HG02588 (cell line): ENCODE measurements around the gene FBXL15.
A peak's percentile ranks its signal among the peaks of the same experiment; 100 is the strongest.

Experiments used
- ATAC-seq: cut with Tn5 transposase; IDR thresholded peaks from one replicate; pipeline ENCODE4 v1.9.1; 2021; ENCODE audit warnings: mild to moderate bottlenecking, moderate library complexity; ENCODE audit not compliant: unreplicated experiment

Gene FBXL15

DNA sequence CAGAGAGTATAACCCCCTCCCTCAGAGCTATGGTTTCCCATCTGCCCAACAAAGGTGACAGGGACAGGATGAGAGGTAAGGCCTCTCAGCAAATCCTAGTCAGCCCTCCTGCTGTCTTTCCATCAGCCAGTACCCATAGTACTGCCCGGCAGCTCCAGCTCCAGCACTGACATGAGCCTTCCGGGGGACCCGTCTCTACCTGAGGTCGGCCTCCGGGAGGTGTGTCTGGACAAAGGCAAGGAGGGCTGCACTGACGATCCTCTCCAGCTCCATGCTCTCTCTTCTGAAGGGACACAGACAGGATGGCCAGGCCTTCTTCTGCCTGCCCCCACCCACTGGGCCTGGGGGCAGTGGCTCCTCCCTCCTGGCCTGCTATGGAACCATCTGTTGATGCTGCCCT, 4.3 kb downstream of the FBXL15 start:
- no peak for ATAC-seq

GRCh38 chr10:102425444-102425843, 4.8 kb downstream of the FBXL15 start:
- ATAC-seq = no peak

- ATAC-seq = no peak
Observed at GRCh38 chr10:102426803-102427287, 6.2 kb downstream of the FBXL15 start.

DNA sequence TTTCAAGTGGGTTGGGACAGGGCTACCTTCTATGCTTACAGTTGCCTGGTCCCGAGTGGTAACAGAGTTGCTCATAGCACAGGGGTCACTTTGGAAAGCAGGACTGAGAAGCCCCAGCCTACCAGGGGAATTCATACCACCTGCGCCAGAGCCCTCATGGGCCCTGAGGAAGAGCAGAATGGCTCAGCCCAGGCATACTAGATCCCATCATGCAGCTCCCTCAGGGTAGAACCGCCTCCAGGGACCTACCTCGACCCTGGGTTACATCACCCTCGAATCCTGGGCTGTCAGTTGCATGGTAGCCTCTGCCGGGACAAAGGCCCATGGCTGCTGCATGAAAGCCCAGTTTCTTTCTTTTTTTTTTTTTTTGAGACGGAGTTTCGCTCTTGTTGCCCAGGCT, 8.8 kb downstream of the FBXL15 start:
- no peak for ATAC-seq

DNA sequence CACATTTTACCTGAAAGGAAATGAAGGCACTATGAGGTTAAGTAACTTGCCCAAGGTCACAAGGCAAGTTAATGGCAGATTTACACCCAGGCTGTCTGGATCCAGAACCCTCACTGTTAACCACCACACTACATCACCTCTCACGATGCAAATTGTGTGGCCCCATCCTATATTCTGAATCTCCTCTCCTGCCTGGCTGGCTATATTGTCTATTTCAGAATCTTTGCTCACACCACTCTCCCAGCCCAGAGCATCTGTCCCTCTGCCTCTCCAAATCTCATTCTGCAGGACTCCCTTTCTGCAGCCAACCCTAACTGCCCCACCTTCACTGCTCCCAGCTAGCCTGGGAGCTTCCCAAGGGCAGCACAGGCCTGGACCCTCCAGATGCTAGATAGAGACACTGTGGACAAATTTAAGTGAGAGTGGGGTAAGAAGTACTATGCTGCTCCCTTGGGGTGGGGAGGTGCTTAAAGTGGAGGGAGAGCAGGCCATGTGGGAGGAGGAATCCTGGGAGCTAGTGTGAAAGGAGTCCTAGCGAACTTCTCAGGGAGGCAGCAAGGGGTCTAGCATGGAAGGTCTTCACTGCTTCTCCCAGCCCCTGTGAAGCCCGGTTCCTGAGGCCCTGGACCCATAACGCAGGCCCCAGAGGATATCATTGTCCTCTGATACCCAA, 11.0 kb downstream of the FBXL15 start:
- ATAC-seq = no peak

DNA sequence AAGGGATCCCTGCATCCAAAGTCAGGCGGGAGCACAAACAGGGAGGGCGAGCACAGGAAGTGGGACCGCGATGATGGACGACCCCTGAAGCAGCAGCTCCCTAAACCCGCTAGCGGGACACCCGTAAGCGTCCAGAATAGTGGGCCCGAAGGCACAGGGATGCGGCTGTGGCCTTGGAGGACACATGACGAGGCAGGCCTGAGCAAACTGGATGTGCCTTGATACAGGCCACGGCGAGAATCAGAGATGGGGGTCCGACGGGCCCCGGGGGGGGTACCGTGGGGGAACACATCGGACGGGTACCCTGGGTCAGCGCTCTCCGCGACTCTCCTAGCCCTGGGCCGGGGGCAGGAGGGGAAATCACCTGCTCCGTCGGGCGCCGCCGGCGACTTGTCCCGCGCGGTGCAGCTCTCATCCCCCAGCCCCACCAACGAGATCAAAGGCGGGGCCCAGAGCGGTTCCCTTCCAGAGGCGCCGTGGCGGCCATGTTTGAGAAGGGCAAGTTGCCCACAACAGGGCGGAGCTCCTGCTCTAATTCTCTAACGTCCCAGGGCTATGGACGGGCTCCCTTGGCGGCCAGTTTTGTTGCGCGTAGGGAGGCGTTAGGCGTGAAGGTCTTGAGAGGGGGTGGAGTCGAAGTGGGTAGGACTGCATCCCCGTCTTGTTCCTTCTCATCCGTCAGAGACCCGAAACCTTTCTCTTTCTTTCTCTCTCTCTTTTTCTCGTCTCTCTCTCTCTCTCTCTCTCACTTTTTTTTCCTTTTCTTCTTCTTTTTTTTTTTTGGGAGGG, 11.7 kb downstream of the FBXL15 start, which contains the start of gene CUEDC2:
CUEDC2 (minus strand) TSS at position 413 of the 789 bp plus-strand sequence. CDS start 7,386 bp downstream, outside the sequence.
- ATAC-seq = peak; percentile 85

GRCh38 chr10:102433619-102434046, 13.0 kb downstream of the FBXL15 start:
- ATAC-seq = no peak

DNA sequence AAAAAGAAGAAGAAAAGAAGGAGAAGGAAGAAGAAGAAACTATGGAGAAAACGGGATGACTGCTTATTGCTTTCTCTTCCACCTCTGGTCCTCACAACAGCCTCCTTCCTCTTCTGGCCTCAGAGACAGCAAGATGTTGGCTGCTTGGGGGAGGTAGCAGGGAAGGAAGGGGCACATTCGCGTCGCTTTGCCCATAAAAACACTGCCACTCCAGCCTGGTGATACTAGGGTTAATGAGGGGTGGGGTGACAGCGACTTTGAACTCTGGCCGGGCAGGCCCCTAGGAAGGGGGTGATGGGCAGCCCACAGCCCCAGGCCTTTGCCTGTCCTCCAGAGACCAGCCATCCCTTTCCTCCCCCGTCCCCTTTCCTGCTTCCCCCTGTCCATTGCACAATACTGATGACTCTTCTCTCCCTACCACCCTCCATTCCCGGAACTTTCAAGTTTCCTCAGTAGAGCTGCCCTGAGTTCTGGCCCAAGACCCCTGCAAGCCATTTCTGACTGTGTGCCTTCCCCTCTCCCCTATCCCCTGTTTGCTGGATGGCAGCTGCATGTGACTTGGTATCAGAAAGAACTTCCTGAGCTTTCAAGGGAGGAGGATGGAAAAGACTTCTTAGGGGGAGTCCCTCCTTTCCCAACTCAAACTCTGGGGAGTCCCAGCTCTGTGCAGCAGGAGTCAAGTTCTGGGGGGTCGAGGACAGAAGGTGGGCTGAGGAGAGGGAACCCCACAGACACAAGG, 13.9 kb downstream of the FBXL15 start:
- no peak for ATAC-seq

GRCh38 chr10:102435133-102435497, 14.5 kb downstream of the FBXL15 start:
- no peak for ATAC-seq

DNA sequence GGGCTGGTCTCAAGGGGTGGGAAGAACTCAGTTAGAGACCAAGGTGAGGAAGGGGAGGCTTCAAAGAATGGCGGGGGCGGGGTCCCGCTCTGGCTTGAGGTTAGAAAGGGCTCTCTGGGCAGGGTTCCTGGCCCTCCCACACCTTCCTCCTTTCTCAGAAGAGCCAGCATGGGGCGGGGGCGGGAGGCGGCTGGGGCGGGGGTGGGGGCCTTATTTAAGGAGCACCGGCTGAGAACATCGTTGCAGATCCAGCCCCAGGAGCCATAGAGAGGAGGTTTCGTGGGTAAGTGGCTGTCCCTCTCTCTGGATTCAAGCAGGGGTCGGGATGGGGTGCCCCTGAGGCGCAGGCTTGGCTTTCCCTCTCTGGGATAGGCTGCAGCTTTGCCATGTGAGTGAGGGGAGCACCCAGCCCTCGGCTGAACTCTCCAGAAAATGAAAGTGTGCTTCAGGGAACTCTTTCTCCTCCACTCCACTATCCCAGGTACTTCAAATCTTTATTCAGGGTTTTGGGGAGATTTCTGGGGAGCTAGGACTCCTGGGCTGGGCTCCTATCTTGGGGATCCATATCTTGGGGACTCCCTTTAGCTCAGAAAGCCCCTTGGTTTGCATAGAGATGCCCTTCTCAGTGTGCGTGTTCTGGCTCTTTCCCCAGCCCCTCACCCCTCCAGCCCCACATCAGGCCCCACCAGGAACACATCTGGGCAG, 15.0 kb downstream of the FBXL15 start:
- ATAC-seq = no peak

DNA sequence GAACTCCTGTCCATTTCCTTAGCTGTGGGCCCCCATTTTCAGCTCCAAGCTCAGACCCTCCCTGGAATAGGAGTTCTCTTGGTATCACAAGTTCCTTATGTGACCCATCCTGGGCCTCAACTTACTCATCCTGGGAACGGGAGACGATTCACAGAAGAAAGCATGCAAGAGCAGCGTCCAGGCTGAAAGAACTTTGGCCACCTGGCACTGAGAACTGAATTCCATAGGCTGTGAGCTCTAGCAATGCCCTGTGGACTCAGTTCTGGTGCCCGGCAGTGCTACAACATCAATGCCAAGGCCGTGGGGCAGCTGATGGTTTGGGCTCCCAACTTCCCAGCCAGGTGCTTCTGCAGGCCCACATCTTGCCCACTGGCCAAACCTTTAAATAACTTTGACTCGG, 15.7 kb downstream of the FBXL15 start:
- no peak for ATAC-seq

- no peak for ATAC-seq
Observed at GRCh38 chr10:102437515-102437914, 16.9 kb downstream of the FBXL15 start.

DNA sequence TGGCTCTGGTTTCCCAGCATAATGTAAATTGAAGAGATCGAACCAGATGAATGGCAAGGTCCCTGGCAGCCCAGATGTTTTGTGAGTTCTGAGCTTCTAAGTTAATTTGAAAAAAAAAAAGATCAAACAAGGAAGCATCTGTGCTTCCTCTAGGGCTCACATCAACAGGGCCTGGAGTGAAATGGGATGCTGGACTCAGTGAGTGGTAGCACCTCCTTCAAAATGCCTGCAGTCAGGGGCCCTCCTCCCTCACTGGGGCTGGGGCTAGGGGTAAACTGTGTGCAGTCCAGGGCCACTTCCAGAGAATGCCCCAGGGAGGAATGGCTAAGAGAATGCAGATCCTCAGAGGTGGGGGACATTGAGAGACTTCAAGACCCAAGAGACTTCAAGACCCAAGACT, 17.7 kb downstream of the FBXL15 start:
- ATAC-seq = no peak

- no peak for ATAC-seq
Observed at GRCh38 chr10:102444851-102445250, 24.2 kb downstream of the FBXL15 start.

GRCh38 chr10:102449321-102450123, 28.9 kb downstream of the FBXL15 start:
- peak; percentile 38 for ATAC-seq

DNA sequence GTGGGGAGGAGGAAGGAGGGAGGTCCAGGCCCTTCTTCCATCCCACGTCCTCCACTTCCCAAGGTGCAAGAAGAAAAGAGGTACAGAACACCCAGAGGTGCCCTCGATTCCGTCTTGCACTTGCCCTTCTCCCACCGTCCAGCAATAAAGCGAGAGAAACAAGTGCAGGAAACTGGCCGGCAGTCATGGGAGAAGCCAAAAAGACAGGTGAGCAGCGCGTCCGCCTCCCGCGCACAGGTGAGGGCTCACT, 29.4 kb downstream of the FBXL15 start:
- ATAC-seq = no peak

DNA sequence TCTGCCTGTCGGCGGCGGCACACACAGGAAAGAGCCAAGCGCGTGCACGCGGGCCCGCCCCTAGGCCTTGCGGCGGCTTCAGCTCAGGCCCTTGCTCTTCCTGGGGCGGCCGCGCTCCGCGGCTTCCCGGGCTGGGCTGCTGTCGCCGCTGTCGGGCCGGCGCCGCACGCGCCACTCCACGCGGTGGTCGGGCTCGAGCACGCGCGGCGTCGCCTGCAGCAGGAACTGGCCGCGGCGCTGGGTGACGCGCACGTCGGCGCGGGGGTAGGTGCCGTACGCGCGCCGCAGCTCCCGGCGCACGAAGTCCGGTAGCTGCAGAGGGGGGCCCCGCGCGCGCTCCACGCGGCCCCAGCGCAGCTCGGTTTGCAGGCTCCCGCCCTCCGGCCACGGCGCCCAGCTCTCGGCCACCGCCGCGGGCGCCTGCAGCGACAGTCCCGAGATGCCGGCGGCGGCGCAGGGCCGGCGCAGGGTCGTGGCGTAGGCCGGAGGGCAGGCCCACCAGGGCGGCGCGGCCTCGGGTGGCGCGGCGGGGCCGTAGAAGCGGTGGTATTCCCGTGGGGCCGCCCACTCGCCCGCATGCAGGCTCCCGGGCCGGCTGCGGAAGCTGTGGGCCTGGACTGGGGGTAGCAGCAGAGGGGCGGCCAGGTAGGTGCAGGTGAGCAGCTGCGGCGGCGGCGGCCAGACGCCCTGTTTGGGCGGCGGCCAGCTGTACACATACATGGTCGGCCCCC, 29.9 kb downstream of the FBXL15 start:
- peak; percentile 71 for ATAC-seq

DNA sequence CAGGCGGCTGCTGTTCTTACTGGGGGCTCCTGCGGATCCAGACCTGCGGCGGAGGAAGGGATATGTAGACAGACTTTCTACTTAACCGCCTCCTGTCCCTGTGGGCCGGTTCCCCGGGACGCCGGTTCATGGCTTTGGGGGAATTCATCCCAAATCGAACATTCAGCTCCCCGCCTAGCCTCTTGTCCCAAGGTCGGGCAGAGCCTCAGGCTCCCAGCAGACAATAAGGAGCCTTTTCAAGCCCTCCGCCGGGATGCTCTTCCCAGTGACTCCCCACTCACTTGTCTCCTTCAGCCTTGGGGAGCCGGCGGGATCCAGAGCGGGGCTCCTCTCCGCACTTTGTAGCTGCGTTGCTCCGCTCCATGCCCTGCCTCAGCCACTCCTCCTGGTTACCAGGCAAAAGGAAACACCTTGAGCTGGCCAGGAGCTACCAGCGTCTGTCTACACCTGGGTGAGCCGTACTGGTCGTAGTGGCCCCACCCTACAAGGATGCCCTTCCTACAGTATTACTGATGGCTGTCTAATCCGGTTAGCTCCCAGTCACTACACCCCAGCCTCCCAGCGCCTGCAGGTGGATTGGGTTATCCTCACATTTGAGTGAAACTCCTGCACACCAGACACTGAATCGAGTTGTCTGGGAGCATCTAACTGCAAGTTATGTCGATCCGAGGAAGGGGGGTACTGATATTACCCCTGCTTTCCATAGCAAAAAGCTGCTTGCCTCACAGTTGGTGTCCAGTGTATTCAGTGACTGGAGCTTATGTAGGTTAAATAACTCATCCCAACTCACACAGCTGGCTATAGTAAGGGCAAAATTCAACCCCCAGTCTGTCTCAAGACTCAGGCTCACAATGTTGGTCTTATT, 30.7 kb downstream of the FBXL15 start, which contains the start of gene C10orf95:
C10orf95 (minus strand) TSS at position 439 of the 865 bp plus-strand sequence. CDS start 450 bp downstream, outside the sequence.
- no peak for ATAC-seq
